Caco-2 (cell line): ENCODE measurements around the gene PDCD1LG2. TPM values are rescaled to one million over a fixed set of nuclear protein-coding genes. Genes with fewer than 3 reads are reported as not detected.

Source experiments
- BruUV-seq: library from RNA; stranded (reverse); fragments of 400-500 nt; replicated peaks from 2 replicates; lab custom pipeline; 2021; lab: Mats Ljungman, UMichigan
- CTCF ChIA-PET: fragments of 300-600 bp; sonication (Branson Sonifier 250); formaldehyde crosslinking; loops from one replicate; lab custom pipeline; 2022; ENCODE audit warnings: antibody characterized with exemption; lab: Charles Lee
- POLR2A ChIA-PET: fragments of 300-600 bp; sonication (Branson Sonifier 250); formaldehyde crosslinking; loops from one replicate; lab custom pipeline; 2022; ENCODE audit warnings: antibody characterized with exemption; lab: Charles Lee
- DNase-seq, 2 experiments: peaks; one replicate each; pipeline versions ENCODE4 v3.0.0 to v3.0.0-alpha.2; 2020 to 2022
- H3K27me3 ChIP-seq: replicated peaks from 2 replicates; pipeline ENCODE4 v1.6.0; 2011; ENCODE audit warnings: low read length; ENCODE audit not compliant: control insufficient read depth, insufficient read depth
- H3K36me3 ChIP-seq: 2 replicates; pipeline ENCODE4 v1.5.1; 2011; ENCODE audit warnings: low read length; ENCODE audit not compliant: control insufficient read depth, insufficient read depth
- H3K4me1 ChIP-seq: fragments of 250-450 bp; sonication (Bioruptor Pico); 2 replicates; pipeline ENCODE4 v1.5.1; 2020; ENCODE audit warnings: mild to moderate bottlenecking
- H3K4me3 ChIP-seq: 2 replicates; pipeline ENCODE4 v1.5.1; 2011; ENCODE audit warnings: low read depth, mild to moderate bottlenecking, control low read depth, low read length
- H3K9me3 ChIP-seq: fragments of 250-450 bp; sonication (Bioruptor Pico); 2 replicates; pipeline ENCODE4 v1.5.1; 2020; ENCODE audit warnings: mild to moderate bottlenecking, moderate library complexity
- H3K27ac Mint-ChIP-seq: one replicate; pipeline ENCODE4 v1.8.0; 2022; ENCODE audit warnings: mixed read lengths; ENCODE audit not compliant: unreplicated experiment
- H3K27me3 Mint-ChIP-seq: one replicate; pipeline ENCODE4 v1.8.0; 2022; ENCODE audit warnings: mixed read lengths; ENCODE audit not compliant: insufficient read depth, unreplicated experiment
- H3K36me3 Mint-ChIP-seq: one replicate; pipeline ENCODE4 v1.8.0; 2022; ENCODE audit warnings: mild to moderate bottlenecking, mixed read lengths; ENCODE audit not compliant: insufficient read depth, unreplicated experiment
- H3K4me1 Mint-ChIP-seq: one replicate; pipeline ENCODE4 v1.8.0; 2022; ENCODE audit warnings: low read depth, mixed read lengths; ENCODE audit not compliant: unreplicated experiment
- H3K4me3 Mint-ChIP-seq: one replicate; pipeline ENCODE4 v1.8.0; 2022; ENCODE audit warnings: mild to moderate bottlenecking, moderate library complexity, mixed read lengths; ENCODE audit not compliant: unreplicated experiment
- H3K9me3 Mint-ChIP-seq: one replicate; pipeline ENCODE4 v1.8.0; 2022; ENCODE audit warnings: mixed read lengths; ENCODE audit not compliant: unreplicated experiment
- intact Hi-C: fragments of 100-400 bp; cut with micrococcal nuclease; formaldehyde crosslinking; loops from one replicate; pipeline ENCODE4 v1.10.0; 2022; ENCODE audit not compliant: unreplicated experiment
- total RNA-seq: library from RNA; stranded (reverse); gene quantifications from 2 replicates; pipeline ENCODE4 v1.2.3, GENCODE V29; 2022
- TF ChIP-seq, protein P1 (sequence below), 2 experiments: fragments of 200-600 bp in 1 of 2; IDR thresholded peaks; 1 replicate in 1 of 2; 2 replicates in 1 of 2; pipeline versions ENCODE4 v1.5.1 to v1.8.0; 2011 to 2022; ENCODE audit warnings: antibody characterized with exemption in 1 of 2, control low read depth in 1 of 2, inconsistent platforms in 1 of 2, low read depth in 1 of 2, low read length in 1 of 2, mild to moderate bottlenecking in 1 of 2, moderate library complexity in 1 of 2; ENCODE audit not compliant: insufficient read depth in 1 of 2, severe bottlenecking in 1 of 2, unreplicated experiment in 1 of 2

The PDCD1LG2 gene
- total RNA-seq, 1 experiment from 2014 or later: not detected

DNA sequence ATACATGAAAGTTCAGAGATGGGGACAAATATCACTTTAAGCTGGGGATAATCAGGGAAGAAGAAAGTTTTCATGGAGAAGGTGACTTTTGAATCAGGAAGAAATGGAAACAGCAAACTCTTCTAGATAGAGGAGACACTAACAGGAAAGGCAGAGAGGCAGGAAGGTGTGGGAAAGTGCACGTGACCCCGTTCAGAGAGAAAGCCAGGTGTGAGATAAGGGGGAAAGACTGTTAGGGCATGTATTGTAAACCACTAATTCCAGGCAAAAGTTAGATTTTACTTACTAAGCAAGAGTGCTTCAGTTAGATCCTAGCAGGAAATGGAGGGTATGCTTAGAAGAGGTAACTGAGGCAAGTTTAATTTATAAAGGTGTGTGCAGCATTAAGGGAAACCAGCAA is 58.5 kb downstream of the PDCD1LG2 start:
- H3K36me3 Mint-ChIP-seq: no peaks in the 10 kb centered on the region
- Histone ChIP-seq H3K36me3 (no peaks in the 10 kb centered on the region), H3K4me1 (no peaks in the 10 kb centered on the region), H3K9me3 (no peaks in the 10 kb centered on the region), H3K27me3 (no peaks in the 10 kb centered on the region), H3K4me3 (no peak overlapping the region)
- BruUV-seq: no TSS peak
- no peak overlapping the region for H3K4me3 Mint-ChIP-seq
- H3K27ac Mint-ChIP-seq: no peak overlapping the region
- intact Hi-C loops: no loop called here
- TF ChIP-seq, protein P1, sequence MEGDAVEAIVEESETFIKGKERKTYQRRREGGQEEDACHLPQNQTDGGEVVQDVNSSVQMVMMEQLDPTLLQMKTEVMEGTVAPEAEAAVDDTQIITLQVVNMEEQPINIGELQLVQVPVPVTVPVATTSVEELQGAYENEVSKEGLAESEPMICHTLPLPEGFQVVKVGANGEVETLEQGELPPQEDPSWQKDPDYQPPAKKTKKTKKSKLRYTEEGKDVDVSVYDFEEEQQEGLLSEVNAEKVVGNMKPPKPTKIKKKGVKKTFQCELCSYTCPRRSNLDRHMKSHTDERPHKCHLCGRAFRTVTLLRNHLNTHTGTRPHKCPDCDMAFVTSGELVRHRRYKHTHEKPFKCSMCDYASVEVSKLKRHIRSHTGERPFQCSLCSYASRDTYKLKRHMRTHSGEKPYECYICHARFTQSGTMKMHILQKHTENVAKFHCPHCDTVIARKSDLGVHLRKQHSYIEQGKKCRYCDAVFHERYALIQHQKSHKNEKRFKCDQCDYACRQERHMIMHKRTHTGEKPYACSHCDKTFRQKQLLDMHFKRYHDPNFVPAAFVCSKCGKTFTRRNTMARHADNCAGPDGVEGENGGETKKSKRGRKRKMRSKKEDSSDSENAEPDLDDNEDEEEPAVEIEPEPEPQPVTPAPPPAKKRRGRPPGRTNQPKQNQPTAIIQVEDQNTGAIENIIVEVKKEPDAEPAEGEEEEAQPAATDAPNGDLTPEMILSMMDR (IDR thresholded peaks at IDR 0.05; ENCODE audit: insufficient read depth in 1 of 2, low read depth in 1 of 2, low read length in 1 of 2, severe bottlenecking in 1 of 2, unreplicated experiment in 1 of 2): no peak
- H3K9me3 Mint-ChIP-seq: no peaks in the 10 kb centered on the region
- POLR2A ChIA-PET: no interaction called here
- CTCF ChIA-PET: no interaction called here
- DNase-seq: no peak
- no peaks in the 10 kb centered on the region for H3K27me3 Mint-ChIP-seq
- no peaks in the 10 kb centered on the region for H3K4me1 Mint-ChIP-seq

DNA sequence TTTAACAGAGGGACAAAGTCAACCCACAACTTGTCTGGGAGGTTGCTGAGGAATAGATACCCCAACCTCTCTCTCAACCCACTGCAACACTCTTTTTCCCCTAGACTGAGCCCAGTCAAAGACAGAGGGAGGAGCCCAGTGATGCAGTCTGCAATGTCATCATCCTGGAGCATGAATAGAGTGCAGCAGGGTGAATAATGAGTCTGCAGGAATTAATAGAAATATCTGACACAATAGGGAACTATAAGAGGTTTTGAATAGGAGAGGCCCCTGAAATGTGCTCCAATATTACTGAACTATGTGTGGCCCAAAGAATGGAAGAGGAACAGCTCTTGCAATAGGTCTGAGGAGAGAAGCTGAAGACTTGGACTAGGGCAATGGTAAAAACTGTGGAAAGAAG is 59.1 kb downstream of the PDCD1LG2 start:
- intact Hi-C loops: no loop called here
- H3K36me3 Mint-ChIP-seq: no peaks in the 10 kb centered on the region
- Histone ChIP-seq H3K4me3 (no peak overlapping the region), H3K9me3 (no peaks in the 10 kb centered on the region), H3K4me1 (no peaks in the 10 kb centered on the region), H3K36me3 (no peaks in the 10 kb centered on the region), H3K27me3 (no peaks in the 10 kb centered on the region)
- BruUV-seq: no TSS peak
- POLR2A ChIA-PET: no interaction called here
- no peak for DNase-seq
- H3K4me3 Mint-ChIP-seq: no peak overlapping the region
- H3K27me3 Mint-ChIP-seq: no peaks in the 10 kb centered on the region
- TF ChIP-seq, protein P1 (IDR thresholded peaks at IDR 0.05; ENCODE audit: insufficient read depth in 1 of 2, low read depth in 1 of 2, low read length in 1 of 2, severe bottlenecking in 1 of 2, unreplicated experiment in 1 of 2): no peak
- CTCF ChIA-PET: no interaction called here
- no peak overlapping the region for H3K27ac Mint-ChIP-seq
- H3K4me1 Mint-ChIP-seq: no peaks in the 10 kb centered on the region
- H3K9me3 Mint-ChIP-seq: no peaks in the 10 kb centered on the region

DNA sequence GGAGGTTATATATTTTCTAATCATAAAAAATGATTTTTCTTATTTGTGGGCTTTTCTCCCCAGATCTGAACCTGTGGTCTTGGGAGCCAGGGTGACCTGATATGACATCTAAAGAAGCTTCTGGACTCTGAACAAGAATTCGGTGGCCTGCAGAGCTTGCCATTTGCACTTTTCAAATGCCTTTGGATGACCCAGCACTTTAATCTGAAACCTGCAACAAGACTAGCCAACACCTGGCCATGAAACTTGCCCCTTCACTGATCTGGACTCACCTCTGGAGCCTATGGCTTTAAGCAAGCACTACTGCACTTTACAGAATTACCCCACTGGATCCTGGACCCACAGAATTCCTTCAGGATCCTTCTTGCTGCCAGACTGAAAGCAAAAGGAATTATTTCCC is 59.6 kb downstream of the PDCD1LG2 start:
- POLR2A ChIA-PET: no interaction called here
- no peak overlapping the region for H3K4me3 Mint-ChIP-seq
- H3K9me3 ChIP-seq: no peaks in the 10 kb centered on the region
- intact Hi-C loops: no loop called here
- CTCF ChIA-PET: no interaction called here
- H3K27me3 ChIP-seq: no peaks in the 10 kb centered on the region
- no peak overlapping the region for H3K27ac Mint-ChIP-seq
- H3K4me3 ChIP-seq: no peak overlapping the region
- no peaks in the 10 kb centered on the region for H3K27me3 Mint-ChIP-seq
- TF ChIP-seq, protein P1 (IDR thresholded peaks at IDR 0.05; ENCODE audit: insufficient read depth in 1 of 2, low read depth in 1 of 2, low read length in 1 of 2, severe bottlenecking in 1 of 2, unreplicated experiment in 1 of 2): no peak
- no peaks in the 10 kb centered on the region for H3K36me3 ChIP-seq
- DNase-seq: no peak
- no peaks in the 10 kb centered on the region for H3K9me3 Mint-ChIP-seq
- H3K36me3 Mint-ChIP-seq: no peaks in the 10 kb centered on the region
- no peaks in the 10 kb centered on the region for H3K4me1 ChIP-seq
- no peaks in the 10 kb centered on the region for H3K4me1 Mint-ChIP-seq
- BruUV-seq: no TSS peak
